ENCODE results near the gene AGL. TPM values are rescaled to one million over a fixed set of nuclear protein-coding genes. Genes with fewer than 3 reads are reported as not detected.

Gene AGL
- total and polyA plus RNA-seq, 2 of the 8 experiments (the other 6 are each of a cell fraction or from before 2014, with no cell fraction given), result 2.7 to 19.2 TPM

GRCh38 chr1:99858286-99858685 lies 8.1 kb downstream of the AGL start (continued):
- TF ChIP-seq CBX8 (IDR thresholded peaks at IDR 0.05; ENCODE audit: borderline replicate concordance, low read depth, low read length), result no peak
- TF ChIP-seq NRF1 (IDR thresholded peaks at IDR 0.05; ENCODE audit: low read depth, low read length), result no peak
- no peak for TF ChIP-seq BRCA1 (IDR thresholded peaks at IDR 0.05; ENCODE audit: low read depth, low read length)
- no peak for TF ChIP-seq EZH2 (IDR thresholded peaks at IDR 0.05; ENCODE audit: low read depth, low read length, severe bottlenecking)
- TF ChIP-seq RFX5 (IDR thresholded peaks at IDR 0.05; ENCODE audit: borderline replicate concordance, low read depth, low read length), result no peak
